Stimulated activated naive B cell treated with anti-CD40 and anti-IgM and Interleukin-4, amounts not matched to agents 10 μg/mL and 1 μg/mL and 100 μg/mL, for 72 hours (primary cell): ENCODE measurements around the gene HNRNPUL1.
"Not testable (repeated sequence)": the region's sequence is repeated elsewhere in the genome, so short reads cannot be mapped to it uniquely, and the experiment has no call there.

Experiments
- ATAC-seq, 2 donors: fragments of 150-1000 bp; cut with Tn5 transposase; replicated peaks; 2 replicates each; pipeline ENCODE4 v1.10.0; 2021; ENCODE audit warnings: moderate library complexity in 1 of 2
- DNase-seq: peaks from one replicate; pipeline ENCODE4 v3.0.0; 2021
- H3K27ac Mint-ChIP-seq: one replicate; pipeline ENCODE4 v1.8.0; 2022; ENCODE audit warnings: mild to moderate bottlenecking, mixed read lengths
- H3K27me3 Mint-ChIP-seq, 2 donors: one replicate each; pipeline ENCODE4 v1.8.0; 2022; ENCODE audit warnings: mixed read lengths in 2 of 2
- H3K36me3 Mint-ChIP-seq, 2 donors: one replicate each; pipeline ENCODE4 v1.8.0; 2022; ENCODE audit warnings: mixed read lengths in 2 of 2, mild to moderate bottlenecking in 1 of 2
- H3K4me1 Mint-ChIP-seq, 2 donors: one replicate each; pipeline ENCODE4 v1.8.0; 2022; ENCODE audit warnings: mixed read lengths in 2 of 2, mild to moderate bottlenecking in 1 of 2
- H3K4me3 Mint-ChIP-seq, 2 donors: one replicate each; pipeline ENCODE4 v1.8.0; 2022; ENCODE audit warnings: mild to moderate bottlenecking in 2 of 2, mixed read lengths in 2 of 2, moderate library complexity in 1 of 2
- H3K9me3 Mint-ChIP-seq, 2 donors: one replicate each; pipeline ENCODE4 v1.8.0; 2022; ENCODE audit warnings: mixed read lengths in 2 of 2, mild to moderate bottlenecking in 1 of 2

HNRNPUL1 gene

DNA sequence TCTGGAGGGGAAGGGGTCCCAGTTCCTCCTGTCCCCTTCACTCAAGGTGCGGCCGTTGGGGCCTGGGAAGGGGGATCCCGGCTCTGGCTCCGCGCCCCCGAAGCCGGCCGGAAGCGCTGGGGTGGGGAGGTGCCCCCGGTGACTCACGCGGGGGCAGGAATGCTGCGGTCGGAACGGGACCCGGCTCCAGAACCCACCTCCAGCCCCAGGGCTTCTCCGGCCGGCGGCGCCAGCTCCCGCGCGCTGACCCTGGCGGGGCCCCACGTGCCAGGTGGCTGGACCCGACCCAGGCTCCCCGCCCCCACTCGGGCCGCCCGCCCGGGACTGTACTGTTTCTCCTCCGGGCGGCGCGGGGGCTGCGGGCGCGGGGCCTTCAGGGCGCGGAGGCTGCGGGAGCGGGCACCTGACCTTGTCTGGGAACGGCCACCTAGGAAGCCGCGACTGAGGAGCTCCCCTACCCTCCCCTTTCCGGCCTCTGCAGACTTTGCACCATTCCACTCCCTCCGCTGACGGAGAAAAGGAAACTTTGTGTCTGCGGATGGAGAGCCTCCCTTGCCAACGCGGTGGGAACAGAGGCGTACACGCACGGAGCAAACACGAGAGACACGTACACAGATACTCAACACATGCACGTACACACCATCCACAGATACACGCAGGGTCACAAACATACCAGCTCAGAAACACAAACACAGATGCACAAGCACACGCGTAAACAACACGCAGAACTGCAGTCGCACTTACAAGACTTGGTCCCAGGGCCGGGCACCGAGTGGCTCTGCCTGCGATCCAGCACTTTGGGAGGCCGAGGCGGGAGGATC is 37.9 kb upstream of the HNRNPUL1 start:
- ATAC-seq (peak; percentile 41), DNase-seq (no peak)
- H3K4me1 Mint-ChIP-seq = peaks cover 5 to 10% of the 10 kb centered on the region in 2 donors
- H3K27ac Mint-ChIP-seq = no peak overlapping the region
- no peaks in the 10 kb centered on the region for H3K36me3 Mint-ChIP-seq
- H3K4me3 Mint-ChIP-seq = peak overlapping the region in 1 of 2 donors; percentile 42
- H3K9me3 Mint-ChIP-seq = no peaks in the 10 kb centered on the region
- H3K27me3 Mint-ChIP-seq = peaks cover 46 to 54% of the 10 kb centered on the region in 2 donors

GRCh38 chr19:41226874-41227390 is 37.2 kb upstream of the HNRNPUL1 start:
- no peak for ATAC-seq
- Mint-ChIP-seq H3K27me3 (peaks cover 45 to 51% of the 10 kb centered on the region in 2 donors), H3K27ac (no peak overlapping the region), H3K4me3 (no peak overlapping the region), H3K9me3 (no peaks in the 10 kb centered on the region), H3K36me3 (no peaks in the 10 kb centered on the region), H3K4me1 (peaks cover 5 to 10% of the 10 kb centered on the region in 2 donors)
- DNase-seq = no peak

DNA sequence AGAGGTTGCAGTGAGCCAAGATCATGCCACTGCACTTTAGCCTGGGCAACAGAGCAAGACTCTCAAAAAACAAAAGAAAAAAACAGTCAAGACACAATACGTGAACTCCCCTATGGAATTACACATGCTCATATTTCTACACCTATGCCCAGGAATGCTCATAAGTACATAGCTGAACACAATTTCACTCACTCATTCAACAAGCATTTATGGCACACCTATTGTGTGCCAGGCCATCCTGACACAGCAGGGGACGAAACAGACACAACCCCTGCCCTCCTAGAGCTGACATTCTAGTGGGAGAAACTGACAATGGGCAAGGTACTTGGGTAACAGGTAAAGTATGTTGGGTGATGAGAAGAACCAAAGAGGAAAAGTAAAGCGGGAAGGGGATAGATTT is 35.7 kb upstream of the HNRNPUL1 start:
- Mint-ChIP-seq H3K4me3 (no peak overlapping the region), H3K36me3 (no peaks in the 10 kb centered on the region), H3K4me1 (peaks cover 5 to 7% of the 10 kb centered on the region in 2 donors), H3K27ac (no peak overlapping the region), H3K9me3 (no peaks in the 10 kb centered on the region), H3K27me3 (peaks cover 34 to 37% of the 10 kb centered on the region in 2 donors)
- ATAC-seq = no peak
- no peak for DNase-seq

DNA sequence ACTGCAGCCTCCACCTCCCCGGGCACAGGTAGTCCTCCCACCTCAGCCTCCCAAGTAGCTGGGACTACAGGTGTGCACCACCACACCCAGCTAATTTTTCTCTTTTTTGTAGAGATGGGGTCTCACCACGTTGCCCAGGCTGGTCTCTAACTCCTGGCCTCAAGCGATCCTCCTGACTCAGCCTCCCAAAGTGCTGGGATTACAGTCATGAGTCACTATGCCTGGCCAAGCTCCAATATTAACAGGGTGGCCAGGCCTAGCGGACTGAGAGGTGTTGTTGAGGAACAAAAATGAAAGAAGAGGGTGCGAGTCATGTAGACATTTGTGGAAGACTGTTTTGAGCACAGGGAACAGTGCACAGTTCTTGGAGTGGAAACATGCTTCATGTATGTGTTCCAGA is 34.8 kb upstream of the HNRNPUL1 start:
- peaks cover 28% of the 10 kb centered on the region in 2 donors for H3K27me3 Mint-ChIP-seq
- H3K36me3 Mint-ChIP-seq, H3K9me3 Mint-ChIP-seq, DNase-seq, H3K27ac Mint-ChIP-seq, H3K4me3 Mint-ChIP-seq, ATAC-seq, H3K4me1 Mint-ChIP-seq: not testable (repeated sequence)

GRCh38 chr19:41230067-41230857 is 33.9 kb upstream of the HNRNPUL1 start:
- Mint-ChIP-seq H3K4me3 (no peak overlapping the region), H3K4me1 (peaks cover 5 to 6% of the 10 kb centered on the region in 2 donors), H3K36me3 (no peaks in the 10 kb centered on the region), H3K9me3 (no peaks in the 10 kb centered on the region), H3K27me3 (peaks cover 19 to 22% of the 10 kb centered on the region in 2 donors), H3K27ac (no peak overlapping the region)
- ATAC-seq (no peak), DNase-seq (no peak)

- H3K36me3 Mint-ChIP-seq = no peaks in the 10 kb centered on the region
- no peak overlapping the region for H3K4me3 Mint-ChIP-seq
- ATAC-seq = no peak
Observed at GRCh38 chr19:41232686-41233085, 31.5 kb upstream of the HNRNPUL1 start.

GRCh38 chr19:41233748-41234240 is 30.4 kb upstream of the HNRNPUL1 start:
- H3K9me3 Mint-ChIP-seq = no peaks in the 10 kb centered on the region
- H3K27me3 Mint-ChIP-seq = peaks cover 9 to 12% of the 10 kb centered on the region in 2 donors
- H3K4me1 Mint-ChIP-seq = peaks cover 0 to 1% of the 10 kb centered on the region in 2 donors
- ATAC-seq (peak; percentile 38 to 52), DNase-seq (no peak)
- no peak overlapping the region for H3K4me3 Mint-ChIP-seq
- H3K36me3 Mint-ChIP-seq = no peaks in the 10 kb centered on the region
- H3K27ac Mint-ChIP-seq = no peak overlapping the region

More at GRCh38 chr19:41232686-41233085, 31.5 kb upstream of the HNRNPUL1 start:
- Mint-ChIP-seq H3K27ac (no peak overlapping the region), H3K27me3 (peaks cover 4 to 12% of the 10 kb centered on the region in 2 donors), H3K4me1 (peaks cover 0 to 1% of the 10 kb centered on the region in 2 donors), H3K9me3 (no peaks in the 10 kb centered on the region)
- no peak for DNase-seq

DNA sequence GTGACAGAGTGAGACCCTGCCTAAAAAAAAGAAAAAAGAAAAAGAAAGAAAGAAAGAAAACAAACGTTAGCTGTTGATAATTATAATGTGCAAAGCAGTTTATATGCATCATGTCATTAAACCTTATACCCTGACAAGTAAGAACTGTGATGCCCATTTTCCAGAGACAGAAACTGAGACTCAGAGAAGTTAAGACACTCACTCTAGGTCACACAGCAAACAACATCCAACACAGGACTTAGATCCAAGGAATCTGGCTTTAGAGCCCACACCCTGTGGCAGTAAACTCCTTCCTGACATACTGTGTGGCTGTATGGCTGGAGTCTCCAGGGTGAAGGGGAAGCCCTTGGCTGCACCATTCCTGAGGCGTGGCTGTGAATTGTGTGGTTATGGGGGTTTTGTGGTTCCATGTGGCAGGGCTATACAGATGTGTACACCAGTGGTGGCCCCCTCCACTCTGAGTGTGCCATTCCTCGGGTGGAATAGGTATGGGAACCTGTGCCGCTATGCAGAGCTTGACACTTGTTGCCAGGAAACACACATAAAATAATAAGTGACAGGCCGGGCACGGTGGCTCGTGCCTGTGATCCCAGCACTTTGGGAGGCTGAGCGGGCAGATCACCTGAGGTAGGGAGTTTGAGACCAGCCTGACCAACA is 29.5 kb upstream of the HNRNPUL1 start:
- H3K4me3 Mint-ChIP-seq = no peak overlapping the region
- no peaks in the 10 kb centered on the region for H3K9me3 Mint-ChIP-seq
- H3K27me3 Mint-ChIP-seq = peaks cover 18% of the 10 kb centered on the region in 2 donors
- H3K27ac Mint-ChIP-seq = no peak overlapping the region
- H3K36me3 Mint-ChIP-seq = no peaks in the 10 kb centered on the region
- no peak for ATAC-seq
- peaks cover 0 to 1% of the 10 kb centered on the region in 2 donors for H3K4me1 Mint-ChIP-seq
- DNase-seq = no peak

- Mint-ChIP-seq H3K4me3 (no peak overlapping the region), H3K4me1 (peaks cover 0 to 1% of the 10 kb centered on the region in 2 donors), H3K27ac (no peak overlapping the region), H3K9me3 (no peaks in the 10 kb centered on the region), H3K36me3 (no peaks in the 10 kb centered on the region), H3K27me3 (peaks cover 24% of the 10 kb centered on the region in 2 donors)
- ATAC-seq = no peak
- DNase-seq = no peak
Observed at GRCh38 chr19:41235480-41235879, 28.7 kb upstream of the HNRNPUL1 start.

GRCh38 chr19:41238244-41238643 is 25.9 kb upstream of the HNRNPUL1 start:
- no peak for DNase-seq
- peaks cover 0 to 1% of the 10 kb centered on the region in 2 donors for H3K4me1 Mint-ChIP-seq
- H3K36me3 Mint-ChIP-seq = no peaks in the 10 kb centered on the region

GRCh38 chr19:41239363-41239762 is 24.8 kb upstream of the HNRNPUL1 start:
- Mint-ChIP-seq H3K9me3 (no peaks in the 10 kb centered on the region), H3K4me3 (no peak overlapping the region), H3K27ac (no peak overlapping the region), H3K27me3 (peaks cover 20 to 24% of the 10 kb centered on the region in 2 donors), H3K36me3 (no peaks in the 10 kb centered on the region), H3K4me1 (no peaks in the 10 kb centered on the region)
- DNase-seq (no peak), ATAC-seq (no peak)

More at GRCh38 chr19:41238244-41238643, 25.9 kb upstream of the HNRNPUL1 start:
- ATAC-seq = no peak
- Mint-ChIP-seq H3K9me3 (no peaks in the 10 kb centered on the region), H3K27ac (no peak overlapping the region), H3K4me3 (no peak overlapping the region), H3K27me3 (peaks cover 20 to 24% of the 10 kb centered on the region in 2 donors)

DNA sequence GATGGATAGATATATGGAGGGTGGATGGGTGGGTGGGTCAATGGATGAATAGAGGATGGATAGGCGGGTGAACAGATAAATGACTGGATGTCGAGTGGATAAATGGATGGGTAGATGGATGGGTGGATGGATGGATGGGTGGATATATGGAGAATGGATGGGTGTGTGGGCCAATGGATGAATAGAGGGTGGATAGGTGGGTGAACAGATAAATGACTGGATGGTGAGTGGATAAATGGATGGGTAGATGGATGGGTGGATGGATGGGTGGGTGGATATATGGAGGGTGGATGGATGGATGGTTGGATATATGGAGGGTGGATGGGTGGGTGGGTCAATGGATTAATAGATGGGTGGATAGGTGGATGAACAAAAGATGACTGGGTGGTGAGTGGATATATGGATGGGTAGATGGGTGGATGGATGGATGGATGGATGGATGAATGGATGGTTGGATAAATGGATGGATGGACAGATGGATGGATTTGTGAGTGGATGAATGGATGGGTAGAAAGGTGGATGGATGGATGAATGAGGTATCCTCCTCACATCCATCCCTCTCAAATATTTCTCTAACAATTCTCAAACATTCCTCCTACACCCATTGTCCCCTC is 24.1 kb upstream of the HNRNPUL1 start:
- ATAC-seq (no peak), DNase-seq (no peak)
- no peak overlapping the region for H3K27ac Mint-ChIP-seq
- H3K9me3 Mint-ChIP-seq = no peaks in the 10 kb centered on the region
- H3K27me3 Mint-ChIP-seq = peaks cover 20 to 24% of the 10 kb centered on the region in 2 donors
- no peaks in the 10 kb centered on the region for H3K36me3 Mint-ChIP-seq
- no peak overlapping the region for H3K4me3 Mint-ChIP-seq
- H3K4me1 Mint-ChIP-seq = no peaks in the 10 kb centered on the region

GRCh38 chr19:41241859-41242258 is 22.3 kb upstream of the HNRNPUL1 start:
- DNase-seq = no peak
- Mint-ChIP-seq H3K27ac (no peak overlapping the region), H3K4me1 (no peaks in the 10 kb centered on the region), H3K9me3 (no peaks in the 10 kb centered on the region), H3K27me3 (peaks cover 20 to 24% of the 10 kb centered on the region in 2 donors), H3K4me3 (no peak overlapping the region), H3K36me3 (no peaks in the 10 kb centered on the region)
- no peak for ATAC-seq
